DOHH2 (cell line): Measurements from ENCODE around the gene MED16.

Experiments
- H3F3A ChIP-seq: fragments of 200-600 bp; sonication (generic), shearing (Covaris generic); 2 replicates; pipeline ENCODE4 v1.6.0; 2016; ENCODE audit warnings: antibody characterized with exemption, mild to moderate bottlenecking; ENCODE audit not compliant: control insufficient read depth, insufficient read depth
- H3K27ac ChIP-seq: fragments of 200-600 bp; sonication (generic); 2 replicates; pipeline ENCODE4 v1.5.1; 2014; ENCODE audit warnings: low read depth, mild to moderate bottlenecking, low read length, moderate library complexity
- H3K27me3 ChIP-seq: fragments of 200-600 bp; sonication (generic); 2 replicates; pipeline ENCODE4 v1.6.1; 2014; ENCODE audit warnings: mild to moderate bottlenecking, low read length, mixed read lengths; ENCODE audit not compliant: control insufficient read depth
- H3K36me3 ChIP-seq: fragments of 200-600 bp; sonication (generic); 2 replicates; pipeline ENCODE4 v1.6.1; 2014; ENCODE audit warnings: mild to moderate bottlenecking, low read length, moderate library complexity, mixed read lengths; ENCODE audit not compliant: control insufficient read depth
- H3K4me1 ChIP-seq: fragments of 200-600 bp; sonication (generic); 2 replicates; pipeline ENCODE4 v1.6.1; 2014; ENCODE audit warnings: mild to moderate bottlenecking, low read length, mixed read lengths; ENCODE audit not compliant: control insufficient read depth
- H3K4me2 ChIP-seq: fragments of 200-600 bp; sonication (generic); 2 replicates; pipeline ENCODE4 v1.6.0; 2014; ENCODE audit warnings: mild to moderate bottlenecking, low read length, moderate library complexity
- H3K4me3 ChIP-seq: fragments of 200-600 bp; sonication (generic); 2 replicates; pipeline ENCODE4 v1.5.1; 2014; ENCODE audit warnings: mild to moderate bottlenecking, low read length, mixed read lengths
- H3K79me2 ChIP-seq: fragments of 200-600 bp; sonication (generic); 2 replicates; pipeline ENCODE4 v1.6.1; 2014; ENCODE audit warnings: mild to moderate bottlenecking, low read length, mixed read lengths; ENCODE audit not compliant: control insufficient read depth
- H3K9me2 ChIP-seq: fragments of 200-600 bp; sonication (generic); replicated peaks from 2 replicates; pipeline ENCODE4 v1.6.1; 2014; ENCODE audit warnings: mild to moderate bottlenecking, low read length, mixed read lengths; ENCODE audit not compliant: control insufficient read depth
- H3K9me3 ChIP-seq: fragments of 200-600 bp; sonication (generic); 2 replicates; pipeline ENCODE4 v1.6.1; 2014; ENCODE audit warnings: antibody characterized with exemption, low read length, mixed read lengths; ENCODE audit not compliant: control insufficient read depth, insufficient read depth
- H4K20me1 ChIP-seq: fragments of 200-600 bp; sonication (generic); 2 replicates; pipeline ENCODE4 v1.6.0; 2014; ENCODE audit warnings: low read depth, mild to moderate bottlenecking, antibody characterized with exemption, low read length, moderate library complexity; ENCODE audit not compliant: control insufficient read depth, insufficient read depth
- EZH2phosphoT487 ChIP-seq: fragments of 200-600 bp; sonication (generic); IDR thresholded peaks from 2 replicates; pipeline ENCODE4 v1.6.1; 2017; ENCODE audit warnings: borderline replicate concordance, mild to moderate bottlenecking, antibody characterized with exemption, low read length, moderate library complexity, mixed read lengths
- TF ChIP-seq, protein P1 (sequence below): fragments of 200-600 bp; sonication (generic); IDR thresholded peaks from one replicate; pipeline ENCODE4 v1.5.1; 2014; ENCODE audit warnings: antibody characterized with exemption, mild to moderate bottlenecking, low read depth, low read length; ENCODE audit not compliant: poor library complexity, severe bottlenecking

Gene MED16

GRCh38 chr19:929203-929890 is 36.4 kb upstream of the MED16 start:
- Histone ChIP-seq H3K27me3 (peaks cover 26% of the 10 kb centered on the region), H4K20me1 (peaks cover 11% of the 10 kb centered on the region; the same call in 1 of the 2 replicates)

DNA sequence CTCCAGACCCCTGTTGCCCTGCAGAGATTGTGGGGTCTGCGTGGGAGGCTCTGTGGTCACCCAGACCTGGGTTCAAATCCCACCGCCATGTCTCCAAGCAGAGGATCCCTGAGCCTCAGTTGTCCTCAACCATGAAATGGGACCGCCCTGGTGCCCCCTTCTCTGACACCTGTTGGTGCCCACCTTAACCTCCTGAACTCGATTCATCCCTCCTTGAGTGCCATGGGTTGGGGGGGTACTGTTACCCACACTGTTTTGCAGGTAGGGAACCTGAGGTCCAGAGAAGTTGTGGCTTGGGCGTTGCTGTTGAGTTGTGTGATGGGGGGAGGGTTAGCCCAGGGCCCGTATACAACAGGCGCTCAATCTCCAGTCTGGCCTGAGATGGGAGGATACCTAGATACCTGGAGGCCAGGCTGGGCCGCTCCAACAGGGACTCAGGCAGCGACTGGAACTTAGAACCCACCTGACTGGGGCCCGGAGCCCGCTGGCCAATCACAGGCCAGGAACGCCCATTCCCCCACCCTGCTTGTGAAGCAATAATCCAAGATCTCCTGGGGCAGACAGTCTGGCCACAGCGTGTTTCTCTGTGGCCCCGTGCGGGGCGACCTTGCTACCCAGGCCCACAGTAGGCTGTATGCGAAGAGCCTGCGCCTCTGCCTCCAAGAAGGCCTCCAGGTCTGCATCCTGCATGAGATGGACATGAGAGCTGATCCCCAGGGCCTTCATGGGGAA is 35.6 kb upstream of the MED16 start:
- peaks cover 31% of the 10 kb centered on the region for H3K27me3 ChIP-seq
- H3K36me3 ChIP-seq: no peaks in the 10 kb centered on the region
- H3K4me2 ChIP-seq: no peak overlapping the region
- H3K9me2 ChIP-seq: no peaks in the 10 kb centered on the region
- peaks cover 11% of the 10 kb centered on the region; the same call in 1 of the 2 replicates for H4K20me1 ChIP-seq
- TF ChIP-seq, protein P1, sequence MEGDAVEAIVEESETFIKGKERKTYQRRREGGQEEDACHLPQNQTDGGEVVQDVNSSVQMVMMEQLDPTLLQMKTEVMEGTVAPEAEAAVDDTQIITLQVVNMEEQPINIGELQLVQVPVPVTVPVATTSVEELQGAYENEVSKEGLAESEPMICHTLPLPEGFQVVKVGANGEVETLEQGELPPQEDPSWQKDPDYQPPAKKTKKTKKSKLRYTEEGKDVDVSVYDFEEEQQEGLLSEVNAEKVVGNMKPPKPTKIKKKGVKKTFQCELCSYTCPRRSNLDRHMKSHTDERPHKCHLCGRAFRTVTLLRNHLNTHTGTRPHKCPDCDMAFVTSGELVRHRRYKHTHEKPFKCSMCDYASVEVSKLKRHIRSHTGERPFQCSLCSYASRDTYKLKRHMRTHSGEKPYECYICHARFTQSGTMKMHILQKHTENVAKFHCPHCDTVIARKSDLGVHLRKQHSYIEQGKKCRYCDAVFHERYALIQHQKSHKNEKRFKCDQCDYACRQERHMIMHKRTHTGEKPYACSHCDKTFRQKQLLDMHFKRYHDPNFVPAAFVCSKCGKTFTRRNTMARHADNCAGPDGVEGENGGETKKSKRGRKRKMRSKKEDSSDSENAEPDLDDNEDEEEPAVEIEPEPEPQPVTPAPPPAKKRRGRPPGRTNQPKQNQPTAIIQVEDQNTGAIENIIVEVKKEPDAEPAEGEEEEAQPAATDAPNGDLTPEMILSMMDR: no peak
- TF ChIP-seq EZH2phosphoT487: no peak
- H3K79me2 ChIP-seq: no peaks in the 10 kb centered on the region
- no peak overlapping the region for H3K27ac ChIP-seq
- H3F3A ChIP-seq: no peaks in the 10 kb centered on the region; the same call in 1 of the 2 replicates
- H3K4me1 ChIP-seq: peaks cover 27% of the 10 kb centered on the region
- H3K9me3 ChIP-seq: no peaks in the 10 kb centered on the region
- no peak overlapping the region for H3K4me3 ChIP-seq

More at GRCh38 chr19:929203-929890, 36.4 kb upstream of the MED16 start:
- Histone ChIP-seq H3K79me2 (no peaks in the 10 kb centered on the region), H3K9me2 (no peaks in the 10 kb centered on the region), H3K36me3 (no peaks in the 10 kb centered on the region), H3K9me3 (no peaks in the 10 kb centered on the region), H3K27ac (no peak overlapping the region), H3F3A (no peaks in the 10 kb centered on the region; the same call in 1 of the 2 replicates), H3K4me3 (no peak overlapping the region), H3K4me1 (peaks cover 26% of the 10 kb centered on the region), H3K4me2 (no peak overlapping the region)
- TF ChIP-seq EZH2phosphoT487: no peak
- TF ChIP-seq, protein P1: no peak

- H3K4me3 ChIP-seq: no peak overlapping the region
- H4K20me1 ChIP-seq: peaks cover 11% of the 10 kb centered on the region; the same call in 1 of the 2 replicates
- TF ChIP-seq, protein P1: no peak
- TF ChIP-seq EZH2phosphoT487: no peak
- no peak overlapping the region for H3K27ac ChIP-seq
- H3K4me1 ChIP-seq: peaks cover 27% of the 10 kb centered on the region
- H3K79me2 ChIP-seq: no peaks in the 10 kb centered on the region
- H3K9me3 ChIP-seq: no peaks in the 10 kb centered on the region
- H3K36me3 ChIP-seq: no peaks in the 10 kb centered on the region
- no peaks in the 10 kb centered on the region; the same call in 1 of the 2 replicates for H3F3A ChIP-seq
- H3K27me3 ChIP-seq: peaks cover 36% of the 10 kb centered on the region
- no peak overlapping the region for H3K4me2 ChIP-seq
- no peaks in the 10 kb centered on the region for H3K9me2 ChIP-seq
Measured at GRCh38 chr19:927780-928401, 34.9 kb upstream of the MED16 start.
